ENCODE measurements around the gene DYNC1I1. TPM values are rescaled to one million over a fixed set of nuclear protein-coding genes. Genes with fewer than 3 reads are reported as not detected.

The DYNC1I1 gene
- polyA plus RNA-seq, 1 of the 3 experiments (the other 2 are of a cell fraction): 0.05 TPM

DNA sequence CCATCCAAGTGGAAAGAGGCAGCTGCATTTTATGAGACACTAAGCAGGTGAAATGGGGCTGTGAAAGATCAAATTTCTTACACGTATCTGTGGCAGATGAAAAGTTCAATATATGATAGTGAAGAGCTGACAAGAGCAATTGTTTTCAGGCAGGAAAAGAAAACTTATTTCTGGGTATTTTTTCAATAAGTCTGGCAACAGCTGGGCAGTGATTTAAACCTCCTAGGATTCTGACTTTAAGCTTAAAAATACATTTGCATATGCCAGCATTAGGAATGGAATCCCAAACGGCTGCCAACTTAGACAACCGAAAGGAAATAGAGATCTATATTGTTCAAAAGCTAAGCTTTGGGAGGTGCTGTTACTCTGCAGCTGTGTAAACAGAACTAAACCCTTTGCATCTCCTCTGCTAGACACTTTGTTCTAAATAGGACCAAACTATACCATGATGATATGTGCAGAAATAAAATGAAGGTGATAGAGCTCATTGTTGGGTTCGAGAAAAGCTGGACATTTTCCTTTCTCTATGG lies 26.1 kb downstream of the DYNC1I1 start:
- no peaks in the 10 kb centered on the region for H3F3A ChIP-seq (replicated peaks; ENCODE audit: insufficient read depth)
- WGBS (ENCODE audit: low lambda C conversion rate): 23% methylated on average over 4 of the region's 4 CpGs
- no peak overlapping the region for H3K9ac ChIP-seq
- no peak overlapping the region for H3K27ac ChIP-seq (ENCODE audit: low read depth in 2 of 2, low read length in 1 of 2)
- ChIA-PET POLR2A (no interaction called here), CTCF (interaction anchor here (0.8 to 2.8 kb wide), 4 partner anchors 57 to 77 kb away, joined by 3 to 13 read pairs (median 4); no protein-coding TSS in a partner anchor)
- no peak overlapping the region for H3K4me2 ChIP-seq
- H3K27me3 ChIP-seq (ENCODE audit: insufficient read depth): 0 out of 2 replicates have a peak, but pooled peaks cover 6% of the 10 kb centered on the region
- no peak for DNase-seq
- TF ChIP-seq FOXJ3 (CRISPR knock-in tag; IDR thresholded peaks at IDR 0.05) (no peak), MEF2A (IDR thresholded peaks at IDR 0.05; ENCODE audit: borderline replicate concordance, low read depth) (no peak), MXI1 (IDR thresholded peaks at IDR 0.05; ENCODE audit: low read depth, low read length) (no peak)
- TF ChIP-seq, protein P1, sequence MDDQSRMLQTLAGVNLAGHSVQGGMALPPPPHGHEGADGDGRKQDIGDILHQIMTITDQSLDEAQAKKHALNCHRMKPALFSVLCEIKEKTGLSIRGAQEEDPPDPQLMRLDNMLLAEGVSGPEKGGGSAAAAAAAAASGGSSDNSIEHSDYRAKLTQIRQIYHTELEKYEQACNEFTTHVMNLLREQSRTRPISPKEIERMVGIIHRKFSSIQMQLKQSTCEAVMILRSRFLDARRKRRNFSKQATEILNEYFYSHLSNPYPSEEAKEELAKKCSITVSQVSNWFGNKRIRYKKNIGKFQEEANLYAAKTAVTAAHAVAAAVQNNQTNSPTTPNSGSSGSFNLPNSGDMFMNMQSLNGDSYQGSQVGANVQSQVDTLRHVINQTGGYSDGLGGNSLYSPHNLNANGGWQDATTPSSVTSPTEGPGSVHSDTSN (IDR thresholded peaks at IDR 0.05): no peak
- H4K20me1 ChIP-seq (ENCODE audit: insufficient read depth): no peaks in the 10 kb centered on the region
- H3K9me2 ChIP-seq: no peaks in the 10 kb centered on the region
- no peaks in the 10 kb centered on the region for H3K9me3 ChIP-seq
- no peaks in the 10 kb centered on the region for H3K79me2 ChIP-seq (ENCODE audit: insufficient read depth)
- no peak overlapping the region for H3K4me3 ChIP-seq (ENCODE audit: low read depth in 2 of 2, low read length in 1 of 2)
- H3K4me1 ChIP-seq (ENCODE audit: control insufficient read depth in 1 of 2, insufficient read depth in 2 of 2, low read depth in 1 of 2, low read length in 1 of 2): no peaks in the 10 kb centered on the region
- H3K36me3 ChIP-seq (replicated peaks in 1 of 2; ENCODE audit: control insufficient read depth in 1 of 2, insufficient read depth in 2 of 2, low read length in 1 of 2): no peaks in the 10 kb centered on the region
- no peak overlapping the region for H2AFZ ChIP-seq (ENCODE audit: low read depth)

DNA sequence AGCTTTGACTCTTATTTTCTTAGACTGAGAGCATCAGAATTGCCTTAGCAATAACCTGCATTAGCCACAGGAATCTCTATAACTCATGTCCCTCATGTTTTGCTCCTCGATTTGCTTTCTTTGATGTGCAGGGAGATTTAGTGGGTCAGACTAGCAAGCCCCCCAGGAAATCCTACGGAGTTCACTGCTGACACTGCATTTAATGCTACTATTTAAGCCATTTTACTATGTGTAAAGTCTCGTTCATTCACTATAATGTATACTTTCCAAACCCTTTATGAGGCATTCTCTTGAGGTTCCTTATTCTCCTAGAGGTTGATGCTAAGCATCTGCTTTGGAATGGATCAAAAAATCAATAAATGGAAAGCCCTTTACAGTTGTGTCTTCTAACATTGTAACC lies 28.4 kb downstream of the DYNC1I1 start:
- H3K27me3 ChIP-seq (ENCODE audit: insufficient read depth): 0 out of 2 replicates have a peak, but pooled peaks cover 6% of the 10 kb centered on the region
- POLR2A ChIA-PET: no interaction called here

More for the DNA sequence above, 28.4 kb downstream of the DYNC1I1 start:
- no peak for DNase-seq
- Histone ChIP-seq H3K9me3 (no peaks in the 10 kb centered on the region), H3K36me3 (replicated peaks in 1 of 2; ENCODE audit: control insufficient read depth in 1 of 2, insufficient read depth in 2 of 2, low read length in 1 of 2) (no peaks in the 10 kb centered on the region), H3K4me3 (ENCODE audit: low read depth in 2 of 2, low read length in 1 of 2) (no peak overlapping the region), H4K20me1 (ENCODE audit: insufficient read depth) (no peaks in the 10 kb centered on the region), H3K4me1 (ENCODE audit: control insufficient read depth in 1 of 2, insufficient read depth in 2 of 2, low read depth in 1 of 2, low read length in 1 of 2) (no peaks in the 10 kb centered on the region), H3K4me2 (no peak overlapping the region), H2AFZ (ENCODE audit: low read depth) (no peak overlapping the region), H3K9me2 (no peaks in the 10 kb centered on the region), H3K27ac (ENCODE audit: low read depth in 2 of 2, low read length in 1 of 2) (no peak overlapping the region), H3F3A (replicated peaks; ENCODE audit: insufficient read depth) (no peaks in the 10 kb centered on the region), H3K9ac (no peak overlapping the region), H3K79me2 (ENCODE audit: insufficient read depth) (no peaks in the 10 kb centered on the region)
- CTCF ChIA-PET: interaction anchor here (0.8 to 1.2 kb wide), 2 partner anchors 11 to 47 kb away, joined by 3 to 4 read pairs; no protein-coding TSS in a partner anchor
- TF ChIP-seq JUND (IDR thresholded peaks at IDR 0.05) (no peak), FOXM1 (IDR thresholded peaks at IDR 0.05; ENCODE audit: low read depth) (no peak), NFIC (IDR thresholded peaks at IDR 0.05; ENCODE audit: borderline replicate concordance) (no peak), YY1 (IDR thresholded peaks at IDR 0.05; ENCODE audit: low read depth) (no peak), TAF1 (IDR thresholded peaks at IDR 0.05; ENCODE audit: borderline replicate concordance, low read depth, low read length) (no peak), RCOR1 (IDR thresholded peaks at IDR 0.05; ENCODE audit: low read length) (no peak), MEF2A (IDR thresholded peaks at IDR 0.05; ENCODE audit: borderline replicate concordance, low read depth) (no peak), SMC3 (IDR thresholded peaks at IDR 0.05; ENCODE audit: low read depth, low read length) (no peak), FOXJ3 (CRISPR knock-in tag; IDR thresholded peaks at IDR 0.05) (no peak)
- TF ChIP-seq, protein P2, sequence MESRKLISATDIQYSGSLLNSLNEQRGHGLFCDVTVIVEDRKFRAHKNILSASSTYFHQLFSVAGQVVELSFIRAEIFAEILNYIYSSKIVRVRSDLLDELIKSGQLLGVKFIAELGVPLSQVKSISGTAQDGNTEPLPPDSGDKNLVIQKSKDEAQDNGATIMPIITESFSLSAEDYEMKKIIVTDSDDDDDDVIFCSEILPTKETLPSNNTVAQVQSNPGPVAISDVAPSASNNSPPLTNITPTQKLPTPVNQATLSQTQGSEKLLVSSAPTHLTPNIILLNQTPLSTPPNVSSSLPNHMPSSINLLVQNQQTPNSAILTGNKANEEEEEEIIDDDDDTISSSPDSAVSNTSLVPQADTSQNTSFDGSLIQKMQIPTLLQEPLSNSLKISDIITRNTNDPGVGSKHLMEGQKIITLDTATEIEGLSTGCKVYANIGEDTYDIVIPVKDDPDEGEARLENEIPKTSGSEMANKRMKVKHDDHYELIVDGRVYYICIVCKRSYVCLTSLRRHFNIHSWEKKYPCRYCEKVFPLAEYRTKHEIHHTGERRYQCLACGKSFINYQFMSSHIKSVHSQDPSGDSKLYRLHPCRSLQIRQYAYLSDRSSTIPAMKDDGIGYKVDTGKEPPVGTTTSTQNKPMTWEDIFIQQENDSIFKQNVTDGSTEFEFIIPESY (IDR thresholded peaks at IDR 0.05; ENCODE audit: borderline replicate concordance, low read depth): no peak
- TF ChIP-seq, protein P3, sequence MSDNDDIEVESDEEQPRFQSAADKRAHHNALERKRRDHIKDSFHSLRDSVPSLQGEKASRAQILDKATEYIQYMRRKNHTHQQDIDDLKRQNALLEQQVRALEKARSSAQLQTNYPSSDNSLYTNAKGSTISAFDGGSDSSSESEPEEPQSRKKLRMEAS (IDR thresholded peaks at IDR 0.05; ENCODE audit: low read depth): no peak
- TF ChIP-seq, protein P4, sequence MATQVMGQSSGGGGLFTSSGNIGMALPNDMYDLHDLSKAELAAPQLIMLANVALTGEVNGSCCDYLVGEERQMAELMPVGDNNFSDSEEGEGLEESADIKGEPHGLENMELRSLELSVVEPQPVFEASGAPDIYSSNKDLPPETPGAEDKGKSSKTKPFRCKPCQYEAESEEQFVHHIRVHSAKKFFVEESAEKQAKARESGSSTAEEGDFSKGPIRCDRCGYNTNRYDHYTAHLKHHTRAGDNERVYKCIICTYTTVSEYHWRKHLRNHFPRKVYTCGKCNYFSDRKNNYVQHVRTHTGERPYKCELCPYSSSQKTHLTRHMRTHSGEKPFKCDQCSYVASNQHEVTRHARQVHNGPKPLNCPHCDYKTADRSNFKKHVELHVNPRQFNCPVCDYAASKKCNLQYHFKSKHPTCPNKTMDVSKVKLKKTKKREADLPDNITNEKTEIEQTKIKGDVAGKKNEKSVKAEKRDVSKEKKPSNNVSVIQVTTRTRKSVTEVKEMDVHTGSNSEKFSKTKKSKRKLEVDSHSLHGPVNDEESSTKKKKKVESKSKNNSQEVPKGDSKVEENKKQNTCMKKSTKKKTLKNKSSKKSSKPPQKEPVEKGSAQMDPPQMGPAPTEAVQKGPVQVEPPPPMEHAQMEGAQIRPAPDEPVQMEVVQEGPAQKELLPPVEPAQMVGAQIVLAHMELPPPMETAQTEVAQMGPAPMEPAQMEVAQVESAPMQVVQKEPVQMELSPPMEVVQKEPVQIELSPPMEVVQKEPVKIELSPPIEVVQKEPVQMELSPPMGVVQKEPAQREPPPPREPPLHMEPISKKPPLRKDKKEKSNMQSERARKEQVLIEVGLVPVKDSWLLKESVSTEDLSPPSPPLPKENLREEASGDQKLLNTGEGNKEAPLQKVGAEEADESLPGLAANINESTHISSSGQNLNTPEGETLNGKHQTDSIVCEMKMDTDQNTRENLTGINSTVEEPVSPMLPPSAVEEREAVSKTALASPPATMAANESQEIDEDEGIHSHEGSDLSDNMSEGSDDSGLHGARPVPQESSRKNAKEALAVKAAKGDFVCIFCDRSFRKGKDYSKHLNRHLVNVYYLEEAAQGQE (IDR thresholded peaks at IDR 0.05; ENCODE audit: low read depth, low read length): no peak
- TF ChIP-seq, protein P5, sequence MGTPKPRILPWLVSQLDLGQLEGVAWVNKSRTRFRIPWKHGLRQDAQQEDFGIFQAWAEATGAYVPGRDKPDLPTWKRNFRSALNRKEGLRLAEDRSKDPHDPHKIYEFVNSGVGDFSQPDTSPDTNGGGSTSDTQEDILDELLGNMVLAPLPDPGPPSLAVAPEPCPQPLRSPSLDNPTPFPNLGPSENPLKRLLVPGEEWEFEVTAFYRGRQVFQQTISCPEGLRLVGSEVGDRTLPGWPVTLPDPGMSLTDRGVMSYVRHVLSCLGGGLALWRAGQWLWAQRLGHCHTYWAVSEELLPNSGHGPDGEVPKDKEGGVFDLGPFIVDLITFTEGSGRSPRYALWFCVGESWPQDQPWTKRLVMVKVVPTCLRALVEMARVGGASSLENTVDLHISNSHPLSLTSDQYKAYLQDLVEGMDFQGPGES (IDR thresholded peaks at IDR 0.05; ENCODE audit: low read depth, low read length): no peak
- 13% methylated on average over 3 of the region's 3 CpGs for WGBS (ENCODE audit: low lambda C conversion rate)
